ENCODE measurements around the gene COL5A1.

DNA sequence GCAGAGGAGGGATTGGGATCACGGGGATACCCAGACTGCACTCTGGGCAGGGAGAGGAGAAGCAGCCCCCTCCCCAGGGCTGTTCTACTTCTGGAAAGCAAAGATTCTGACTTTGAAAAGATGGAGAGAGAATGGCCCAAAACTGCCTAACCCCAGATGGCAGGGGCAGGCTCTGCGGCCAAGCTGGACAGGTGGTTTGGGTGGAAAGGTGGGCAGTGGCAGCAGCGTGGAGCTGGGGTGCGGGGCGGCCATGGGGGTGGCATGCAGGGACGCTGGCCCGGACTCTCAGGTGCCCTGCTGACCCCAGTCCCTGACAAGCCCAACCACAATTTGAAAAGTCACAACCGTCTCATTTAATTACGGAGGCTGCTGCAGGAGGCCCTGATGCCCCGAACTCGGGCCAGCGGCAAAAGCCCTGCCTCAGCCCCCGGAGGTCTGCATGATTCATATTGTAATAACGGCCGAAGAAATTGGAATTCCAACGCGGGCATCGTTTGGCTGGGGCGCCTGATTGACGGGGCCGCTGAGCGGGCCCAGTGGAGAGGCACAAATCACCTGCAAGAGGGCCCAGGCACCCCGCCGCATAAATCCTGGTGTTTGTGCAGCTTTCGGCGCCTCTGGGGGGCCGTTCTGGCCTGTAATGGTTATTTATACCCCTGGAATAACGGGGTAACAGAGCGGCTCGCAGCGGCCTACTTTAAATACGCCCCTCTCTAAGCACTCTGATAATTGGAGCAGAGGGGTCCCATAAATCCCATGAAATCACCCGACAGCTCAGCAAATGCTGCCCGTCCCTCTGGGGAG, 197.2 kb downstream of the COL5A1 start:
- TF ChIP-seq, protein P1, sequence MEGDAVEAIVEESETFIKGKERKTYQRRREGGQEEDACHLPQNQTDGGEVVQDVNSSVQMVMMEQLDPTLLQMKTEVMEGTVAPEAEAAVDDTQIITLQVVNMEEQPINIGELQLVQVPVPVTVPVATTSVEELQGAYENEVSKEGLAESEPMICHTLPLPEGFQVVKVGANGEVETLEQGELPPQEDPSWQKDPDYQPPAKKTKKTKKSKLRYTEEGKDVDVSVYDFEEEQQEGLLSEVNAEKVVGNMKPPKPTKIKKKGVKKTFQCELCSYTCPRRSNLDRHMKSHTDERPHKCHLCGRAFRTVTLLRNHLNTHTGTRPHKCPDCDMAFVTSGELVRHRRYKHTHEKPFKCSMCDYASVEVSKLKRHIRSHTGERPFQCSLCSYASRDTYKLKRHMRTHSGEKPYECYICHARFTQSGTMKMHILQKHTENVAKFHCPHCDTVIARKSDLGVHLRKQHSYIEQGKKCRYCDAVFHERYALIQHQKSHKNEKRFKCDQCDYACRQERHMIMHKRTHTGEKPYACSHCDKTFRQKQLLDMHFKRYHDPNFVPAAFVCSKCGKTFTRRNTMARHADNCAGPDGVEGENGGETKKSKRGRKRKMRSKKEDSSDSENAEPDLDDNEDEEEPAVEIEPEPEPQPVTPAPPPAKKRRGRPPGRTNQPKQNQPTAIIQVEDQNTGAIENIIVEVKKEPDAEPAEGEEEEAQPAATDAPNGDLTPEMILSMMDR (conservative IDR thresholded peaks at IDR 0.05), result no peak
- TF ChIP-seq ZFX (IDR thresholded peaks at IDR 0.05), result no peak

All from C4-2B (cell line).